Peyer's patch (tissue), 4 donors: ENCODE data around the gene MEPE. TPM values are rescaled to one million over a fixed set of nuclear protein-coding genes. Genes with fewer than 3 reads are reported as not detected.

ENCODE experiments used
- DNase-seq, 3 donors: peaks; one replicate each; pipeline ENCODE4 v3.0.0-alpha.2; 2017 to 2019
- H3K27ac ChIP-seq, 4 donors: fragments of 200-600 bp; sonication (generic); one replicate each; pipeline ENCODE4 v1.5.1; 2016 to 2019
- H3K27me3 ChIP-seq, 2 donors: fragments of 200-600 bp; sonication (generic); one replicate each; pipeline ENCODE4 v1.5.1; 2019
- H3K36me3 ChIP-seq, 3 donors: fragments of 200-600 bp; sonication (generic); one replicate each; pipeline ENCODE4 v1.5.1; 2016 to 2019
- H3K4me1 ChIP-seq, 4 donors: fragments of 200-600 bp; sonication (generic); one replicate each; pipeline ENCODE4 v1.5.1; 2016 to 2019
- H3K4me3 ChIP-seq, 4 donors: fragments of 200-600 bp; sonication (generic); 1 replicate in 3 of 4; 2 replicates in 1 of 4; pipeline ENCODE4 v1.5.1; 2016 to 2019; ENCODE audit warnings: mild to moderate bottlenecking in 1 of 4
- H3K9me3 ChIP-seq, 4 donors: fragments of 200-600 bp; sonication (generic); one replicate each; pipeline ENCODE4 v1.5.1; 2016 to 2019; ENCODE audit warnings: mild to moderate bottlenecking in 1 of 4
- POLR2A ChIP-seq, 2 donors: fragments of 450-650 bp; IDR thresholded peaks; one replicate each; pipeline ENCODE4 v1.5.1; 2017; ENCODE audit warnings: antibody characterized with exemption in 2 of 2, mild to moderate bottlenecking in 2 of 2, moderate library complexity in 2 of 2
- total RNA-seq, 4 donors: library from RNA; depleted of rRNA; stranded (reverse); fragments of >200 nt; gene quantifications; one replicate each; pipeline ENCODE4 v1.1.0, GENCODE V29; 2016
- TF ChIP-seq, protein P1 (sequence below), 6 experiments: fragments of 450-650 bp in 4 of 6; fragments of 200-600 bp in 2 of 6; sonication (generic) in 1 of 6; IDR thresholded peaks; one replicate each; pipeline ENCODE4 v1.5.1; 2017 to 2019; ENCODE audit warnings: antibody characterized with exemption in 6 of 6, mild to moderate bottlenecking in 3 of 6, moderate library complexity in 1 of 6

Gene MEPE
- total RNA-seq, 4 donors from 2014 or later = not detected

- H3K27me3 ChIP-seq = no peaks in the 10 kb centered on the region
- H3K9me3 ChIP-seq = no peaks in the 10 kb centered on the region
- no peaks in the 10 kb centered on the region for H3K36me3 ChIP-seq
- no peak for DNase-seq
- H3K27ac ChIP-seq = no peak overlapping the region
- H3K4me3 ChIP-seq = no peak overlapping the region
- no peak for TF ChIP-seq POLR2A (IDR thresholded peaks at IDR 0.05)
- TF ChIP-seq, protein P1, sequence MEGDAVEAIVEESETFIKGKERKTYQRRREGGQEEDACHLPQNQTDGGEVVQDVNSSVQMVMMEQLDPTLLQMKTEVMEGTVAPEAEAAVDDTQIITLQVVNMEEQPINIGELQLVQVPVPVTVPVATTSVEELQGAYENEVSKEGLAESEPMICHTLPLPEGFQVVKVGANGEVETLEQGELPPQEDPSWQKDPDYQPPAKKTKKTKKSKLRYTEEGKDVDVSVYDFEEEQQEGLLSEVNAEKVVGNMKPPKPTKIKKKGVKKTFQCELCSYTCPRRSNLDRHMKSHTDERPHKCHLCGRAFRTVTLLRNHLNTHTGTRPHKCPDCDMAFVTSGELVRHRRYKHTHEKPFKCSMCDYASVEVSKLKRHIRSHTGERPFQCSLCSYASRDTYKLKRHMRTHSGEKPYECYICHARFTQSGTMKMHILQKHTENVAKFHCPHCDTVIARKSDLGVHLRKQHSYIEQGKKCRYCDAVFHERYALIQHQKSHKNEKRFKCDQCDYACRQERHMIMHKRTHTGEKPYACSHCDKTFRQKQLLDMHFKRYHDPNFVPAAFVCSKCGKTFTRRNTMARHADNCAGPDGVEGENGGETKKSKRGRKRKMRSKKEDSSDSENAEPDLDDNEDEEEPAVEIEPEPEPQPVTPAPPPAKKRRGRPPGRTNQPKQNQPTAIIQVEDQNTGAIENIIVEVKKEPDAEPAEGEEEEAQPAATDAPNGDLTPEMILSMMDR (IDR thresholded peaks at IDR 0.05) = no peak
- H3K4me1 ChIP-seq = no peaks in the 10 kb centered on the region
Observed at GRCh38 chr4:87835743-87836142, 3.0 kb downstream of the MEPE start.

DNA sequence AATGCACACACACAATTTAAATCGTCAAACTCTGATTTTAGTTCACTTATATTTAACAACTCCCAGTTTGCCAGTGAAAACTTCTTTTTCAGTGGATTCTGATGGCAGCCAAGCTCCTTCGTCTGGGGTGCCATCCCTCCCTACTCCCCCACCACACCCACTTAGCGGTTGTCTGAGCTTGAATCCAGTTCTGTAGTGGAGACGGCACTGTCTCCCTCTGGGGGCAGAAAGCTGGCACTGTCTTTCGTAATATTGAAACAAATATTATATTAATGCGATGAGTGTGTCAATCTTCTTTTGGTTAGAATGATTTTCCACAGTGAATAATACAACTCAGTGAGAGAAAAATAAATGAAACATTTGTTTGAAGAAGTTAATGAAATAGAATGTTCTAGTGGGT, 5.4 kb downstream of the MEPE start:
- no peak overlapping the region for H3K4me3 ChIP-seq
- TF ChIP-seq, protein P1 (IDR thresholded peaks at IDR 0.05) = no peak
- no peak for TF ChIP-seq POLR2A (IDR thresholded peaks at IDR 0.05)
- no peaks in the 10 kb centered on the region for H3K27me3 ChIP-seq
- H3K27ac ChIP-seq = no peak overlapping the region
- H3K4me1 ChIP-seq = no peaks in the 10 kb centered on the region
- no peaks in the 10 kb centered on the region for H3K9me3 ChIP-seq
- H3K36me3 ChIP-seq = no peaks in the 10 kb centered on the region
- DNase-seq = no peak

DNA sequence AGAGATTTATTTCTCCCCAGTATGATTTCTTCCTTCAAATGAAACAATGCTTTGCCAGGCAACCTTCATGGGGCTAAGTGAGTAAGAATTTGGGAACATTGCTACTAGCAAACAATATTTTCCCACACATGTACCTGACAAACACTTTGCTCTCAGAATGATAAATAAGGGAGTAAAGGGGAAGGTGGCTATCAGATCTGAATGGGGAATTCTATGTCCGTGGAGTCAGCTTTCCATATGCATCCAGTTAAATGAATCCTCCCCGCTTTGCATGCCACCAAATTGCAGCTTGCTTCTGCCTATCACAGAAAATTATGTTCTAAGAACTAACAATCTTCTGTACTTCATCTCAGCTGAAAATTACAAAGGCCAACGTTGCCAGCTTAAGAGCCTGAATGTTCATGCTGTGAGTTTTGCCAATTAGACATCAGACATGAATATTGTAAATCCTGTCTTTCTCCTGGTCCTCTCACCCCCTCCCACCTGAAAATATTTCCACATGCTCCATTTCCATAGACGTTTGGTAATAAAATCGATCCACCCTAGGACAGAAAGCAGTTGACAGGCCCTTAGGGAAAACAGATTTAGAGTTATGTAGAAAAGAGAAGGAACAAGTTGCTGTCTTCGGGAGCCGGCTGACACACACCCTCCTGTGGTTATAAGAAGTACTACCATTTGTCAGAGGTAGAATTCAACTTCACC, 6.3 kb downstream of the MEPE start:
- no peak for DNase-seq
- H3K4me1 ChIP-seq = no peaks in the 10 kb centered on the region
- no peaks in the 10 kb centered on the region for H3K9me3 ChIP-seq
- TF ChIP-seq, protein P1 (IDR thresholded peaks at IDR 0.05) = peak; percentile 2 to 53 (median 46)
- no peak for TF ChIP-seq POLR2A (IDR thresholded peaks at IDR 0.05)
- no peak overlapping the region for H3K4me3 ChIP-seq
- no peak overlapping the region for H3K27ac ChIP-seq
- H3K36me3 ChIP-seq = no peaks in the 10 kb centered on the region
- no peaks in the 10 kb centered on the region for H3K27me3 ChIP-seq

DNA sequence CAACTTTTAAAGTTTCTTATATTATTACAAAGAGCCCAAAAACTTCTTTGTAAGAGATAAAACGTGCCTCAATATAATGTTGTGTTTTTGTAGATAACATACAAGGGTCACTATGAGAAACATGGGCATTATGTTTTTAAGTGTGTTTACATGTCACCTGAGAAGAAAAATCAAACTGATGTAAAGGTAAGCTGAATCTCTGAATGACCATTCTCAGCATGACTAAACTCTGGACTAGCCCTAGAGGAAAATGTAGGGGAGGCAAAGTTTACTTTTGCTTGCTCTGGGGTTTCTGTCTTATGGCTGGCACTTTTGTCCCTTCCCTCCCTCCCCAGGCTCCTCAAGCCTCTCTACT, 6.8 kb downstream of the MEPE start:
- no peak overlapping the region for H3K27ac ChIP-seq
- TF ChIP-seq, protein P1 (IDR thresholded peaks at IDR 0.05) = no peak
- TF ChIP-seq POLR2A (IDR thresholded peaks at IDR 0.05) = no peak
- H3K36me3 ChIP-seq = no peaks in the 10 kb centered on the region

GRCh38 chr4:87840149-87840548, 7.4 kb downstream of the MEPE start:
- no peaks in the 10 kb centered on the region for H3K9me3 ChIP-seq
- no peaks in the 10 kb centered on the region for H3K4me1 ChIP-seq
- H3K4me3 ChIP-seq = no peak overlapping the region
- no peaks in the 10 kb centered on the region for H3K36me3 ChIP-seq
- H3K27me3 ChIP-seq = no peaks in the 10 kb centered on the region
- H3K27ac ChIP-seq = no peak overlapping the region
- no peak for TF ChIP-seq POLR2A (IDR thresholded peaks at IDR 0.05)
- TF ChIP-seq, protein P1 (IDR thresholded peaks at IDR 0.05) = no peak
- DNase-seq = no peak

More for the DNA sequence above, 6.8 kb downstream of the MEPE start:
- Histone ChIP-seq H3K4me1 (no peaks in the 10 kb centered on the region), H3K27me3 (no peaks in the 10 kb centered on the region), H3K4me3 (no peak overlapping the region), H3K9me3 (no peaks in the 10 kb centered on the region)
- DNase-seq = no peak
